ENCODE results near the gene HIVEP2.

HIVEP2 gene

DNA sequence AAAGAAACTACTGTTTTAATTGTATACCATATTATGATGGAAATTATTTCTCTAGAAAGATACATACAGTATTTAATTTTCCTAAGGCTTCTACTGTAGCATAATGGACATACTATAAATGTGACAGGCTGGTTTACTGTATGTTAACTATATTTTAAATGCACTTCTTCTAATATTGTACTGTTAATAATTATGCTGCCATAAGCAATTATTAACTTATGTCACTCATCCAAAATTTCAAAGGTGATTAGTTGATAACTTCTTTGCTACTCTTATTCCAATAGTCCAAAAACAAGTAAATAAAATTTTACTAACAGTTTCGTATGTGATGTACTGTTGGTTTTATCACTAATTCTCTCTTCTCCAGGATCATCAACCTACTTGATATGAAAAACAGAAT lies 28.1 kb downstream of the HIVEP2 start:
- DNase-seq, result no peak

DNA sequence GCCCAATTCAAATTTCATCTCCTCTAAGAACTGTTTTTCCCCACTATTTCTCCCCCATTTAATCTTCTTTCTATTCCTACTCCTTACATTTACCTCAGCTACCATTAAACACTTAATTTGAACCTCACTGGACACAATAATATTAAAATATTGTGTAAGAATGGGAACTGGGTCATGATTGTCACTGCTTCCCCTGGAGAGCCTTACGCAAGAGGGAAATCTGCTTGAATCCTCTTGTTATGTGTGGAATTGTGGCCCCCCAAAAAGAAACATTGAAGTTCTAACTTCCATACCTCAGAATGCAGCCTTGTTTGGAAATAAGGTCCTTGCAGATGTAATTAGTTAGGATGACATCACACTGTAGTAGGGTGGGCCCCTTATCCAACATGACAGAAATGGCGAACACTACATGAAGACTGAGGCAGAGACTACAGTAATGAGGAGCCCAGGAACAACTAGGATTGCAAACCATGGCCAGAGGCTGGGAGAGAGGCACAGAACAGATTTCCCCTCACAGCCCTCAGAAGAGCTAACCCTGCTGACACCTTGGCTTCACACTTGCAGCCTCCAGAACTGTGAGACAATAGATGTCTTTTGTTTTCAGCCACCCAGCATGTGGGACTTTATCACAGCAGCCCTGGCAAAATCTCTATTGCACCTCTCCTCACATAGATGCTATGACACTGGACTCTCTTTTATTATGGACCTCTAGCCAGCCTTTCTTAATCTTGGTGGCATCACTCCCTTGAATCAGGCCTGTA lies 29.9 kb downstream of the HIVEP2 start:
- DNase-seq, result no peak

GRCh38 chr6:142914369-142914768 lies 30.6 kb downstream of the HIVEP2 start:
- DNase-seq, result no peak

DNA sequence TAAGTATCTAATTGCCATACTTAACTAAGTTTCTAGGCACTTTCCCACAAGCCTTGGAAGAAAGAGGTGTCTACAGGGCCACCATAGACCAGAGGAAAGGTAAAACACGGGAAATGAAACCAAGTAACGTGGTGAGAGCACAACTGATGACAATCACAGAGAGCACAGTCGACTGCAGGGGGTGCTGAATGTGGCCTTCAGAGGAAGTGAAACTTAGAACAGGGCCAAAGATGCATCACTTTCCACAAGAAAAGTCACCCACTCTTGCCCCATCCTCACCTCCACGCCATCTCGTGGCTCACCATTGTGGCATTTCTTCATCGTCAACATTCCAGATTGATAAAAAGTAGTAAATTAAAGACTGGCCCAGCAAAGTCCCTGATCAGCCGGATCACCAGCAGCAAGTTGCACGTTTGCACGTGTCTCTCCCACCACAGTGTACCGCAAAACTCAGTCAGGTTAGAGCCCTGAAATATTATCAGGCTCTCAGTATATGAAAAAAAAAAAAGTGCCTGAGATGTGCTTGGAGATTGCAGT lies 31.4 kb downstream of the HIVEP2 start:
- DNase-seq, result no peak

DNA sequence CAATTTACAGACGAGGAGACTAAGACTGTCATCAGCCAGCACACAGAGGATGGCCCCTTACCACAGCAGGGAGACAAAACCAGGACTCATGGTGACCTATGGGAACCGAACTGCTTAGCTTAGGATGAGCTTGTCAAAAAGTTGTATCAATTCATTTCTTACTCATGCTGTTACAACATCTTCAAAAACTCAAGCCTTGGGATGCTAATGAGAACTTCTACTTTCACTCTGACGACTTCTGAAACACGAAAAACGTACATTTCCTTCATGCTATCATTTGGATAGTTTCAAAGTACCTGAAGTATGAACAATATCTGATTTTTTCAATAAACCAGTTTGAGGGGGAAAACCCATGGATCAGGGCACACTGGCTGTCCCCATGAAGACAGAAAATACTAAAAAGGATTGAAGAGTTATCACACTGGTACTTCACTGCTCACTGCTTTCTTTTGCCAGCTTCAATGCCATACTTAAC lies 31.9 kb downstream of the HIVEP2 start:
- no peak for DNase-seq

GRCh38 chr6:142912125-142912524 lies 32.9 kb downstream of the HIVEP2 start:
- no peak for DNase-seq

- DNase-seq, result no peak
These were observed 33.5 kb downstream of the HIVEP2 start for GRCh38 chr6:142911430-142911829.

DNA sequence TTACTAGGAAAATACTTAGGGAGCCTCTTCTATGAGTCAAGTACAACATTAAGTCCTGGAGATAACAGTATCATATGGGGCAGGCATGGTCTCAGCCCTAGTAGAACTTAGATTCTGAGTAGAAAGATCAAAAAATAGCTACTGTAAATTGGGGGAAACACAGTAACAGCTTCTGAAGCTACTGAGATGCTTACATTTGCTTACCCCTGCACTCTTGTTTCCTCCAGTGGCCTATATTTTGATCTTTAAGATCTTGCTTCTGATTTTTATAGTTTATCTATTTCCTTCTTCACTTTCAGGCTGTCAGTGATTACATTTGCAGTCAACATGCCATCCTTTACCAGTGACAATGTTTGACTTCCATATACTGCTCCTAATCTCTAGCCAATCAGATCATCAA lies 35.3 kb downstream of the HIVEP2 start:
- no peak for DNase-seq

GRCh38 chr6:142908235-142908634 lies 36.7 kb downstream of the HIVEP2 start:
- DNase-seq, result no peak

DNA sequence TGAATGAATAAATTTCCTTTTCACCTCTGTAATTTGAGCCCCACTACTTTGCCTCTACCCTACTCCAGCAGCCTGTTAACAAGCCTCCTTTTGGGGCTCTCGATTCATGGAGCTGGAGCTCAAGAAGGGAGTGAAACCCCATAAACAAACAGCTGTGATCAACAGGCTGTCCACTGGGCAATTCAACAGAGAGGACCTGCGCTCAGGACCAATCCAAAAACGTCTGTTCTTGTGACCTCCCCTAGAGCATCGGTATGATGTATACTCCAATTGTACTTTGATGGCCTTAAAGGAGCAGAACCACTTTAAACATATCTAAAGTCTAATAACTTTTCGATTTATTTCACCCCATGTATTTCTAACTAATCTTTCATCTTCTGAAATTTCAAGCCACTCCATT lies 37.4 kb downstream of the HIVEP2 start:
- no peak for DNase-seq

DNA sequence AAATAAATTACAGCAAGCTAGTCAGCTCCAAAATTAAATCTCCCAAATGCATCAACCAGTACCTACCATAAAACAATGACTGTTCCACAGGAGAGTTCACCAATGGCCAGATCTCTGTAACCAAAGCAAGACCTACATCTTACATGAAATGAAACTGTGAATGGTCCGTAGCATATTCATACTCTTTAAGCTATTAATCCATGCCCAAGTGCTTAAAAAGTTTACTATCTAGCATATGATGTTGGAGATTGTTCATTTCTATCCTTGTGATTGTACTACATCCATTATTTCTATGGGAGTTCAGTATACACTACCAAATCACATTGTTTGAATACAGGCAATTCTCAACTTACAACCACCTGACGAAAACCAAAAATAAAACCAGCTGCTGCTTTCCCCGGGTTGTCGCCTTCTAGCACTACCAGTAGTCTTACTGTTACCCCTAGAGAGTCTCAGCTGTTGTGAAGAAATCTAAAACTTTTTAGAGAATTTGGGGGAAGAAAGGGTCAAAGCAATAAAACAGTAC lies 38.0 kb downstream of the HIVEP2 start:
- DNase-seq, result no peak

- DNase-seq, result no peak
These were observed 41.2 kb downstream of the HIVEP2 start for GRCh38 chr6:142903812-142904211.

- peak; percentile 40 for DNase-seq
These were observed 42.3 kb downstream of the HIVEP2 start for GRCh38 chr6:142902636-142903053.

- no peak for DNase-seq
These were observed 43.4 kb downstream of the HIVEP2 start for GRCh38 chr6:142901611-142902010.

- no peak for DNase-seq
These were observed 44.6 kb downstream of the HIVEP2 start for GRCh38 chr6:142900227-142900971.

- no peak for DNase-seq
These were observed 45.8 kb downstream of the HIVEP2 start for GRCh38 chr6:142898927-142899895.

GRCh38 chr6:142897659-142898058 lies 47.3 kb downstream of the HIVEP2 start:
- no peak for DNase-seq

- no peak for DNase-seq
These were observed 48.2 kb downstream of the HIVEP2 start for GRCh38 chr6:142896732-142897131.

DNA sequence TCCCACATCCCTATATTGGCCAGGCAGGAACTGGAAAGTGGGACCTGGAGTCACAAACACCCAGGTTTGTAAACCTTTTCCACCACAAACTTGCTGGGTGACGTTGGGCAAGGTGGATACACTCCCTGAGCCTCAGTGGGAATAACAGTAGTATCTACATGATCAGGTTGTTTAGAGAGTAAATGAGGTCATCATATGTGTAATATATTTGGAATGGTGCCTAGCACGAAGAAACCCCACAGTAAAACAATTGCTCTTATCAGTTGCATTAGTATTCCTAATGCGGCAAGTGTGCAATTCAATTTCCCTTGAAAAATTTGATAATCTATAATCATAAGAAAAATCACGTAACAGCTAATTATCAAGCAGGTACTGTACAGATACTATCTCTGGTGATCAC lies 51.9 kb downstream of the HIVEP2 start:
- DNase-seq, result no peak

- no peak for DNase-seq
These were observed 52.5 kb downstream of the HIVEP2 start for GRCh38 chr6:142892254-142893021.

DNA sequence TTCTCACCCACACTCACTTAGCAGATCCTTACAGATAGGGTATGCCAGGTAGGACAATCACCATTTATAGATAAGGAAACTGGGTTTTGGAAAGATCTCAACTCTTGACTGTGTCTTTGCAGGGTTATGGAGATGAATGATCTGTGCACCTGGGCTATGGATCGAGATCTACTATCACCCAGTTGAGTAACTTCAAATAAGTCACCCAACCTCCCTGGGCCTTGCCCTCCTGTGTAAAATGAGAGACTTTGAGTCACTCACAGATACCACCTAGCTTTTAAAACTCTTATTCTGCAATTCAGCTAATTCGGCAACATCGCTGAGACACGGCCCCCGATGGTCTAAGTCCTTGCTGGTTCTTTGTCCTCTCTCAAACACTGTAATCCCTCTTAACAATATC lies 53.5 kb downstream of the HIVEP2 start:
- no peak for DNase-seq

- no peak for DNase-seq
These were observed 56.5 kb downstream of the HIVEP2 start for GRCh38 chr6:142888456-142888855.
